HEK293 (cell line): ENCODE data around the gene MTHFD1.

ENCODE experiments used
- GLIS1 ChIP-seq: fragments of 450-650 bp; formaldehyde crosslinking; IDR thresholded peaks from 2 replicates; pipeline ENCODE4 v1.5.1; 2016; ENCODE audit warnings: missing biosample characterization, missing genetic modification characterization
- IKZF3 ChIP-seq: fragments of 450-650 bp; IDR thresholded peaks from 2 replicates; pipeline ENCODE4 v1.5.0; 2018; ENCODE audit warnings: missing biosample characterization, mild to moderate bottlenecking, missing genetic modification characterization, moderate library complexity
- PRDM10 ChIP-seq: fragments of 450-650 bp; formaldehyde crosslinking; IDR thresholded peaks from 2 replicates; pipeline ENCODE4 v1.5.1; 2016; ENCODE audit warnings: missing biosample characterization, missing genetic modification characterization
- SCRT2 ChIP-seq: fragments of 450-650 bp; formaldehyde crosslinking; IDR thresholded peaks from 2 replicates; pipeline ENCODE4 v1.5.1; 2016; ENCODE audit warnings: missing biosample characterization, missing genetic modification characterization
- SP2 ChIP-seq: fragments of 450-650 bp; formaldehyde crosslinking; IDR thresholded peaks from 2 replicates; pipeline ENCODE4 v1.5.1; 2016; ENCODE audit warnings: missing biosample characterization, missing genetic modification characterization
- SP3 ChIP-seq: fragments of 450-650 bp; formaldehyde crosslinking; IDR thresholded peaks from 2 replicates; pipeline ENCODE4 v1.5.1; 2016; ENCODE audit warnings: missing biosample characterization, missing genetic modification characterization
- ZBTB1 ChIP-seq: fragments of 450-650 bp; formaldehyde crosslinking; IDR thresholded peaks from 2 replicates; pipeline ENCODE4 v1.5.1; 2016; ENCODE audit warnings: missing biosample characterization, missing genetic modification characterization
- ZBTB17 ChIP-seq: fragments of 450-650 bp; formaldehyde crosslinking; IDR thresholded peaks from 2 replicates; pipeline ENCODE4 v1.5.1; 2016; ENCODE audit warnings: missing biosample characterization, missing genetic modification characterization
- ZBTB21 ChIP-seq: fragments of 450-650 bp; formaldehyde crosslinking; IDR thresholded peaks from 2 replicates; pipeline ENCODE4 v1.5.1; 2017; ENCODE audit warnings: missing biosample characterization, missing genetic modification characterization
- ZBTB26 ChIP-seq: fragments of 450-650 bp; formaldehyde crosslinking; optimal IDR thresholded peaks from 2 replicates; pipeline ENCODE3; 2016; ENCODE audit warnings: missing biosample characterization, mild to moderate bottlenecking, missing genetic modification characterization
- ZBTB48 ChIP-seq: fragments of 450-650 bp; formaldehyde crosslinking; IDR thresholded peaks from 2 replicates; pipeline ENCODE4 v1.5.1; 2016; ENCODE audit warnings: missing biosample characterization, missing genetic modification characterization
- ZBTB8A ChIP-seq: fragments of 450-650 bp; formaldehyde crosslinking; IDR thresholded peaks from 2 replicates; pipeline ENCODE4 v1.5.1; 2016; ENCODE audit warnings: missing biosample characterization, missing genetic modification characterization
- ZFP37 ChIP-seq: fragments of 450-650 bp; formaldehyde crosslinking; IDR thresholded peaks from 2 replicates; pipeline ENCODE4 v1.5.1; 2016; ENCODE audit warnings: missing biosample characterization, missing genetic modification characterization
- ZNF10 ChIP-seq: fragments of 450-650 bp; formaldehyde crosslinking; IDR thresholded peaks from 2 replicates; pipeline ENCODE4 v1.5.1; 2017; ENCODE audit warnings: missing biosample characterization, missing genetic modification characterization
- ZNF366 ChIP-seq: fragments of 450-650 bp; formaldehyde crosslinking; conservative IDR thresholded peaks from 2 replicates; pipeline ENCODE4 v1.5.1; 2016; ENCODE audit warnings: missing biosample characterization, missing genetic modification characterization
- ZNF501 ChIP-seq: fragments of 450-650 bp; formaldehyde crosslinking; IDR thresholded peaks from 2 replicates; pipeline ENCODE4 v1.5.1; 2016; ENCODE audit warnings: missing biosample characterization, missing genetic modification characterization
- ZNF518A ChIP-seq: fragments of 450-650 bp; formaldehyde crosslinking; conservative IDR thresholded peaks from 2 replicates; pipeline ENCODE4 v1.5.1; 2016; ENCODE audit warnings: low read depth, missing biosample characterization, missing genetic modification characterization
- ZNF600 ChIP-seq: fragments of 450-650 bp; formaldehyde crosslinking; IDR thresholded peaks from 2 replicates; pipeline ENCODE4 v1.5.1; 2016; ENCODE audit warnings: missing biosample characterization, missing genetic modification characterization
- ZNF660 ChIP-seq: fragments of 450-650 bp; IDR thresholded peaks from 2 replicates; pipeline ENCODE4 v1.5.1; 2018; ENCODE audit warnings: missing biosample characterization, mild to moderate bottlenecking, missing genetic modification characterization
- ZNF777 ChIP-seq: fragments of 450-650 bp; formaldehyde crosslinking; IDR thresholded peaks from 2 replicates; pipeline ENCODE4 v1.5.1; 2017; ENCODE audit warnings: missing biosample characterization, missing genetic modification characterization, borderline replicate concordance
- TF ChIP-seq, protein P1 (sequence below): fragments of 450-650 bp; formaldehyde crosslinking; conservative IDR thresholded peaks from 2 replicates; pipeline ENCODE4 v1.5.1; 2016; ENCODE audit warnings: low read depth, missing biosample characterization, missing genetic modification characterization
- TF ChIP-seq, protein P2 (sequence below): fragments of 450-650 bp; formaldehyde crosslinking; IDR thresholded peaks from 2 replicates; pipeline ENCODE4 v1.5.1; 2016; ENCODE audit warnings: missing biosample characterization, missing genetic modification characterization
- TF ChIP-seq, protein P3 (sequence below): fragments of 450-650 bp; formaldehyde crosslinking; IDR thresholded peaks from 2 replicates; pipeline ENCODE4 v1.5.1; 2016; ENCODE audit warnings: missing biosample characterization, missing genetic modification characterization, borderline replicate concordance

MTHFD1 gene

DNA sequence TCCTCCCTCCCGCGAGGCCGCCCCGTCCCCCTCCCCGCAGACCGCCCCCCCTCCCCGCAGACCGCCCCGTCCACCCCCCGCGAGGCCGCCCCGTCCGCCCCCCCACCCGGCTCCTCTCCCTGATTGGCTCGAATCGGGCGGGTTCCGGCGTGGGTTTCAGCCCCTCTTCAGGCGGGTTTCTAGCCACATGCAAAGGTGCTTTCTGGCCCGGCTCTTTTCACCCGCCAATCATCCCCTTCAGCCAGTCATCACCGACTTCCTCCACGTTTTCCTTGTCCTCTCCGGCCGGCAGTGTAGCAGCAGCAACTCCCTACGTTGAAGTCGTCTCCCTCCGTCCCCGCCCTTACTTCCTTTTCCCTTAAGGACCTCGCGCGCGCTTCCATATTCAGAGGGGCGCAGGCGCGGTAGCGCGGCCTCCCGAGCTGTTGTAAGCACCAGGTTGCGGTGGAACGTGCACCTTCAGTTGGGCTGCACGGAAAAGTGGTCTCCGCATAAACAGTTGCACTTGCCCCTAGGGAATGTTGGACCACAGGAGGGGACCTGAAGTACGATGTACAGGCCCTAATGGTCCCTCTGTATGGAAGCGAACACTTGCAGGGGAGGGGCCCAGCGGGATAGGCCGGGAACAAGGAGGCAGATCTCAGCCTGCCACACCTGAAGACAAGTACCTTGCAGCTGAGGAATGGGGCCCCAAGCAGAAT is 49.4 kb upstream of the MTHFD1 start (continued):
- peak; percentile 34; the same call in 1 of the 2 replicates for TF ChIP-seq ZNF518A (tag by site-specific recombination)
- TF ChIP-seq ZBTB26 = peak; percentile 63
- TF ChIP-seq ZNF660 = peak; percentile 44; the same call in 1 of the 2 replicates
- TF ChIP-seq PRDM10 (tag by site-specific recombination) = peak; percentile 96
- TF ChIP-seq GLIS1 = peak; percentile 49; the same call in 1 of the 2 replicates
- TF ChIP-seq ZBTB21 (tag by site-specific recombination) = no peak
- TF ChIP-seq, protein P1, sequence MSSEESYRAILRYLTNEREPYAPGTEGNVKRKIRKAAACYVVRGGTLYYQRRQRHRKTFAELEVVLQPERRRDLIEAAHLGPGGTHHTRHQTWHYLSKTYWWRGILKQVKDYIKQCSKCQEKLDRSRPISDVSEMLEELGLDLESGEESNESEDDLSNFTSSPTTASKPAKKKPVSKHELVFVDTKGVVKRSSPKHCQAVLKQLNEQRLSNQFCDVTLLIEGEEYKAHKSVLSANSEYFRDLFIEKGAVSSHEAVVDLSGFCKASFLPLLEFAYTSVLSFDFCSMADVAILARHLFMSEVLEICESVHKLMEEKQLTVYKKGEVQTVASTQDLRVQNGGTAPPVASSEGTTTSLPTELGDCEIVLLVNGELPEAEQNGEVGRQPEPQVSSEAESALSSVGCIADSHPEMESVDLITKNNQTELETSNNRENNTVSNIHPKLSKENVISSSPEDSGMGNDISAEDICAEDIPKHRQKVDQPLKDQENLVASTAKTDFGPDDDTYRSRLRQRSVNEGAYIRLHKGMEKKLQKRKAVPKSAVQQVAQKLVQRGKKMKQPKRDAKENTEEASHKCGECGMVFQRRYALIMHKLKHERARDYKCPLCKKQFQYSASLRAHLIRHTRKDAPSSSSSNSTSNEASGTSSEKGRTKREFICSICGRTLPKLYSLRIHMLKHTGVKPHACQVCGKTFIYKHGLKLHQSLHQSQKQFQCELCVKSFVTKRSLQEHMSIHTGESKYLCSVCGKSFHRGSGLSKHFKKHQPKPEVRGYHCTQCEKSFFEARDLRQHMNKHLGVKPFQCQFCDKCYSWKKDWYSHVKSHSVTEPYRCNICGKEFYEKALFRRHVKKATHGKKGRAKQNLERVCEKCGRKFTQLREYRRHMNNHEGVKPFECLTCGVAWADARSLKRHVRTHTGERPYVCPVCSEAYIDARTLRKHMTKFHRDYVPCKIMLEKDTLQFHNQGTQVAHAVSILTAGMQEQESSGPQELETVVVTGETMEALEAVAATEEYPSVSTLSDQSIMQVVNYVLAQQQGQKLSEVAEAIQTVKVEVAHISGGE (tag by site-specific recombination) = peak; percentile 90
- TF ChIP-seq, protein P2, sequence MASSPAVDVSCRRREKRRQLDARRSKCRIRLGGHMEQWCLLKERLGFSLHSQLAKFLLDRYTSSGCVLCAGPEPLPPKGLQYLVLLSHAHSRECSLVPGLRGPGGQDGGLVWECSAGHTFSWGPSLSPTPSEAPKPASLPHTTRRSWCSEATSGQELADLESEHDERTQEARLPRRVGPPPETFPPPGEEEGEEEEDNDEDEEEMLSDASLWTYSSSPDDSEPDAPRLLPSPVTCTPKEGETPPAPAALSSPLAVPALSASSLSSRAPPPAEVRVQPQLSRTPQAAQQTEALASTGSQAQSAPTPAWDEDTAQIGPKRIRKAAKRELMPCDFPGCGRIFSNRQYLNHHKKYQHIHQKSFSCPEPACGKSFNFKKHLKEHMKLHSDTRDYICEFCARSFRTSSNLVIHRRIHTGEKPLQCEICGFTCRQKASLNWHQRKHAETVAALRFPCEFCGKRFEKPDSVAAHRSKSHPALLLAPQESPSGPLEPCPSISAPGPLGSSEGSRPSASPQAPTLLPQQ (tag by site-specific recombination) = peak; percentile 69
- peak; percentile 20; the same call in 1 of the 2 replicates for TF ChIP-seq SCRT2
- peak; percentile 73 for TF ChIP-seq SP3 (tag by site-specific recombination)
- TF ChIP-seq ZNF501 = peak; percentile 81
- TF ChIP-seq ZNF10 (tag by site-specific recombination) = peak; percentile 74
- no peak for TF ChIP-seq ZBTB1 (tag by site-specific recombination)
- TF ChIP-seq SP2 = peak; percentile 94
- TF ChIP-seq, protein P3, sequence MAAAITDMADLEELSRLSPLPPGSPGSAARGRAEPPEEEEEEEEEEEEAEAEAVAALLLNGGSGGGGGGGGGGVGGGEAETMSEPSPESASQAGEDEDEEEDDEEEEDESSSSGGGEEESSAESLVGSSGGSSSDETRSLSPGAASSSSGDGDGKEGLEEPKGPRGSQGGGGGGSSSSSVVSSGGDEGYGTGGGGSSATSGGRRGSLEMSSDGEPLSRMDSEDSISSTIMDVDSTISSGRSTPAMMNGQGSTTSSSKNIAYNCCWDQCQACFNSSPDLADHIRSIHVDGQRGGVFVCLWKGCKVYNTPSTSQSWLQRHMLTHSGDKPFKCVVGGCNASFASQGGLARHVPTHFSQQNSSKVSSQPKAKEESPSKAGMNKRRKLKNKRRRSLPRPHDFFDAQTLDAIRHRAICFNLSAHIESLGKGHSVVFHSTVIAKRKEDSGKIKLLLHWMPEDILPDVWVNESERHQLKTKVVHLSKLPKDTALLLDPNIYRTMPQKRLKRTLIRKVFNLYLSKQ (tag by site-specific recombination) = no peak
- TF ChIP-seq ZFP37 (tag by site-specific recombination) = peak; percentile 50; the same call in 1 of the 2 replicates
- peak; percentile 97 for TF ChIP-seq IKZF3
- no peak for TF ChIP-seq ZNF777 (tag by site-specific recombination)
- peak; percentile 25 for TF ChIP-seq ZBTB17 (tag by site-specific recombination)
- peak; percentile 96 for TF ChIP-seq ZNF366 (tag by site-specific recombination)
- TF ChIP-seq ZNF600 (tag by site-specific recombination) = peak; percentile 85
- TF ChIP-seq ZBTB8A (tag by site-specific recombination) = peak; percentile 89
- peak; percentile 47 for TF ChIP-seq ZBTB48 (tag by site-specific recombination)
